Erythroblast (primary cell): ENCODE results near the gene AMBRA1.

Source experiments
- GATA1 ChIP-seq: IDR thresholded peaks from 2 replicates; pipeline ENCODE4 v1.6.1; 2011; ENCODE audit warnings: low read depth, mild to moderate bottlenecking, control low read depth, low read length, moderate library complexity
- POLR2A ChIP-seq: IDR thresholded peaks from 2 replicates; pipeline ENCODE4 v1.6.1; 2011; ENCODE audit warnings: mild to moderate bottlenecking, low read length

DNA sequence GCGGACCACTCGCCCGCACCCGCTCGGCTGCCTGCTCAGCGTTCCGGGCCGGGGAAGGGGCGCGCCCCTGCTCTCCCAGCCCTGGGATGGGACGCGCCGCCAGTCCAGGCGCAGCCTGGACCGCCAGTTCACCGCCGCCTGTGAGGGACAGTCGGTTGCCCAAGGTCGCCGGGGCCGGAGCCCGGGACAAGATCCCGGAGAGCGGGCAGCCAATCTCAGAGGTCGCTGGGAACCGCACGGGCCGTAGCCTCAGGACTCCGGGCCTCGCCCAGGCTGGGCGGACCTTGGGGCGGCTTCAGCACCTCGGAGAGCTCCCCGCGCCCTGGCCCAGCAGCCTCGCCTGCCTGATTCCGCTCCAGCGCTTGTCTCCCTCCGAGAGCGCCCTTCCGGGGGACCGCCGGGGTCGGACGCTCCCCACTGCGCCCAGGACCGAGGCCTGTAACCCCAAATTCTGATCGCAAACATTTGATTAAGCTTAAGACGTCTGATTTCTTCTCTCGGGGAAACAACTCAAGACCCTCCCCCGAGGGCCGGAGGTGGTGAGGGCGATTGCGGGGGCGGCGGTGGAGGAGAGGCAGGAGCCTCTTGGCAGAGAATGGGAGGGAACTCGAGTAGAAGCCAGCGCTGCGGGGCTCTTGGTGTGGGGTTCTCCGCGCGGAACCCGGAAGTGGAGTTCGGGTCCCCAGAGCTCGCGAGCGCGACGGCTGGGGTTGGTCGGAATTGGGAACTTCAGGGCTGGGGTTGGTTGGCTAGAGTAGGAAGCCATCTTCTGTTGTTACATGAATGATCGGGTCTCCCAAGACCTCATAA is 201.2 kb downstream of the AMBRA1 start:
- TF ChIP-seq POLR2A (no peak), GATA1 (no peak)
